Activated T-cell treated with anti-CD3 and anti-CD28 coated beads for 48 hours (primary cell): ENCODE results near the gene EIF1AD.
"Not testable (repeated sequence)": the region's sequence is repeated elsewhere in the genome, so short reads cannot be mapped to it uniquely, and the experiment has no call there.

Experiments used
- DNase-seq: peaks from one replicate; pipeline ENCODE4 v3.0.0-alpha.2; 2020; ENCODE audit warnings: low read depth

EIF1AD gene

GRCh38 chr11:66001942-66002647 lies at the start of gene EIF1AD, which contains the start of gene BANF1:
EIF1AD (minus strand) TSS chr11:66002157; CDS start chr11:66000389, 1,768 bp downstream.
BANF1 (plus strand) TSS chr11:66002503; CDS start chr11:66003251, 748 bp downstream.
- DNase-seq = peak; percentile 91

- DNase-seq = no peak
Observed at GRCh38 chr11:66051371-66051765, 49.4 kb upstream of the EIF1AD start.

- DNase-seq = no peak
Observed at GRCh38 chr11:66050581-66051231, 48.7 kb upstream of the EIF1AD start.

- no peak for DNase-seq
Observed at GRCh38 chr11:66048547-66049323, 46.8 kb upstream of the EIF1AD start, which contains the start of gene GAL3ST3. GAL3ST3 (minus strand) TSS chr11:66049161; CDS start chr11:66045415, 3,746 bp downstream.

- no peak for DNase-seq
Observed at GRCh38 chr11:66047541-66048365, 45.8 kb upstream of the EIF1AD start.

- no peak for DNase-seq
Observed at GRCh38 chr11:66046901-66047300, 44.9 kb upstream of the EIF1AD start.

- DNase-seq = peak; percentile 80
Observed at GRCh38 chr11:66045177-66045639, 43.3 kb upstream of the EIF1AD start.

GRCh38 chr11:66044757-66045156 lies 42.8 kb upstream of the EIF1AD start:
- no peak for DNase-seq

- no peak for DNase-seq
Observed at GRCh38 chr11:66042996-66043906, 41.3 kb upstream of the EIF1AD start.

GRCh38 chr11:66042227-66042995 lies 40.5 kb upstream of the EIF1AD start:
- no peak for DNase-seq

GRCh38 chr11:66039765-66040164 lies 37.8 kb upstream of the EIF1AD start:
- DNase-seq = no peak

GRCh38 chr11:66037327-66037726 lies 35.4 kb upstream of the EIF1AD start:
- no peak for DNase-seq

- DNase-seq = no peak
Observed at GRCh38 chr11:66036334-66036710, 34.4 kb upstream of the EIF1AD start.

GRCh38 chr11:66035653-66036333 lies 33.8 kb upstream of the EIF1AD start:
- no peak for DNase-seq

- DNase-seq = no peak
Observed at GRCh38 chr11:66032957-66033735, 31.2 kb upstream of the EIF1AD start.

- DNase-seq = no peak
Observed at GRCh38 chr11:66026017-66026529, 24.1 kb upstream of the EIF1AD start, which contains the start of gene CATSPER1. CATSPER1 (minus strand) TSS chr11:66026479; CDS start chr11:66026379, 100 bp downstream.

GRCh38 chr11:66023186-66023440 lies 21.2 kb upstream of the EIF1AD start:
- DNase-seq = not testable (repeated sequence)
